Islet precursor cell (in vitro differentiated cells): Measurements from ENCODE around the gene SPI1.

Source experiments
- DNase-seq: peaks from one replicate; pipeline ENCODE4 v3.0.0-alpha.2; 2018

Gene SPI1

GRCh38 chr11:47356129-47356997 is 22.0 kb downstream of the SPI1 start:
- no peak for DNase-seq

- DNase-seq, result peak; percentile 99
Observed at GRCh38 chr11:47355283-47356128, 22.8 kb downstream of the SPI1 start.

GRCh38 chr11:47354913-47355282 is 23.4 kb downstream of the SPI1 start:
- DNase-seq, result no peak

GRCh38 chr11:47353978-47354774 is 24.2 kb downstream of the SPI1 start:
- no peak for DNase-seq

- no peak for DNase-seq
Observed at GRCh38 chr11:47352556-47352955, 25.8 kb downstream of the SPI1 start, which contains the start of gene MYBPC3. TSS of gene MYBPC3 (minus strand) at chr11:47352702. CDS start at chr11:47352647, 55 bp downstream.

GRCh38 chr11:47351156-47352126 is 26.9 kb downstream of the SPI1 start:
- no peak for DNase-seq

GRCh38 chr11:47350315-47350714 is 28.0 kb downstream of the SPI1 start:
- no peak for DNase-seq

GRCh38 chr11:47349521-47350095 is 28.7 kb downstream of the SPI1 start:
- DNase-seq, result no peak

- peak; percentile 72 for DNase-seq
Observed at GRCh38 chr11:47348859-47349258, 29.5 kb downstream of the SPI1 start.

GRCh38 chr11:47348131-47348802 is 30.1 kb downstream of the SPI1 start:
- DNase-seq, result no peak

GRCh38 chr11:47347137-47347536 is 31.2 kb downstream of the SPI1 start:
- DNase-seq, result no peak

- no peak for DNase-seq
Observed at GRCh38 chr11:47345890-47346563, 32.3 kb downstream of the SPI1 start.

GRCh38 chr11:47342854-47343253 is 35.5 kb downstream of the SPI1 start:
- DNase-seq, result no peak

GRCh38 chr11:47342036-47342803 is 36.1 kb downstream of the SPI1 start:
- no peak for DNase-seq

- DNase-seq, result no peak
Observed at GRCh38 chr11:47340980-47341775, 37.2 kb downstream of the SPI1 start.

- DNase-seq, result no peak
Observed at GRCh38 chr11:47340010-47340409, 38.3 kb downstream of the SPI1 start.

GRCh38 chr11:47338396-47339241 is 39.7 kb downstream of the SPI1 start:
- DNase-seq, result no peak
